Endothelial cell of umbilical vein (primary cell): ENCODE data around the gene IFT88. TPM values are rescaled to one million over a fixed set of nuclear protein-coding genes. Genes with fewer than 3 reads are reported as not detected.

ENCODE experiments used
- BruUV-seq: library from RNA; stranded (reverse); fragments of 400-500 nt; replicated peaks from 2 replicates; lab custom pipeline; 2021; lab: Mats Ljungman, UMichigan
- CTCF ChIA-PET: fragments of 300-600, 350-600 bp; sonication (Branson Sonifier 250); formaldehyde crosslinking; loops from one replicate; lab custom pipeline; 2021; ENCODE audit warnings: antibody characterized with exemption, inconsistent platforms; lab: Charles Lee
- POLR2A ChIA-PET: fragments of 300-600, 350-600 bp; sonication (Branson Sonifier 250); formaldehyde crosslinking; loops from one replicate; lab custom pipeline; 2021; ENCODE audit warnings: antibody characterized with exemption, inconsistent platforms; lab: Charles Lee
- DNase-seq: peaks from one replicate; pipeline ENCODE4 v3.0.0-alpha.2; 2011; ENCODE audit warnings: low read depth, low spot score
- FAIRE-seq: peaks from 2 replicates; lab custom pipeline; 2011; peaks lifted over from hg19 to GRCh38; lab: Jason Lieb, UNC
- H2AFZ ChIP-seq: 2 replicates; pipeline ENCODE4 v1.6.0; 2012; ENCODE audit warnings: low read depth, low read length, control low read depth, inconsistent platforms
- H3K27ac ChIP-seq: 2 replicates; pipeline ENCODE4 v1.5.1; 2011; ENCODE audit warnings: low read depth, mild to moderate bottlenecking, control low read depth, low read length, moderate library complexity; ENCODE audit not compliant: insufficient read depth
- H3K27me3 ChIP-seq, 2 experiments: 2 replicates each; pipeline versions ENCODE4 v1.6.0 to v1.6.1; 2011; ENCODE audit warnings: low read length in 2 of 2, mixed read lengths in 1 of 2; ENCODE audit not compliant: control insufficient read depth in 2 of 2, insufficient read depth in 2 of 2
- H3K36me3 ChIP-seq, 2 experiments: 2 replicates in 1 of 2; 3 replicates in 1 of 2; pipeline ENCODE4 v1.5.1; 2011; ENCODE audit warnings: low read length in 2 of 2, mild to moderate bottlenecking in 1 of 2, moderate library complexity in 1 of 2; ENCODE audit not compliant: control insufficient read depth in 2 of 2, insufficient read depth in 2 of 2; ENCODE audit errors: extremely low read depth in 1 of 2
- H3K4me1 ChIP-seq: 3 replicates; pipeline ENCODE4 v1.5.1; 2011; ENCODE audit warnings: mild to moderate bottlenecking, low read length; ENCODE audit not compliant: control insufficient read depth, insufficient read depth; ENCODE audit errors: extremely low read depth
- H3K4me2 ChIP-seq: 2 replicates; pipeline ENCODE4 v1.6.1; 2011; ENCODE audit warnings: low read length, control low read depth, mixed read lengths; ENCODE audit not compliant: insufficient read depth
- H3K4me3 ChIP-seq, 3 experiments: fragments of 200-600 bp in 1 of 3; sonication (generic), shearing (Covaris generic) in 1 of 3; replicated peaks in 1 of 3; 2 replicates each; pipeline ENCODE4 v1.5.1; 2011 to 2016; ENCODE audit warnings: control low read depth in 3 of 3, low read length in 3 of 3, mild to moderate bottlenecking in 2 of 3, inconsistent platforms in 1 of 3, low read depth in 1 of 3, moderate library complexity in 1 of 3; ENCODE audit not compliant: insufficient read depth in 1 of 3
- H3K79me2 ChIP-seq: 2 replicates; pipeline ENCODE4 v1.6.0; 2012; ENCODE audit warnings: low read length, inconsistent platforms; ENCODE audit not compliant: control insufficient read depth, insufficient read depth
- H3K9ac ChIP-seq: replicated peaks from 2 replicates; pipeline ENCODE3; 2011; ENCODE audit warnings: low read length, control low read depth; ENCODE audit not compliant: insufficient read depth; ENCODE audit errors: extremely low read depth
- H3K9me1 ChIP-seq: replicated peaks from 3 replicates; pipeline ENCODE4 v1.6.0; 2011; ENCODE audit warnings: mild to moderate bottlenecking, low read length; ENCODE audit not compliant: control insufficient read depth, insufficient read depth; ENCODE audit errors: extremely low read depth
- H3K9me3 ChIP-seq: replicated peaks from 2 replicates; pipeline ENCODE4 v1.5.1; 2012; ENCODE audit warnings: low read length, inconsistent platforms; ENCODE audit not compliant: control insufficient read depth, insufficient read depth
- H4K20me1 ChIP-seq: replicated peaks from 2 replicates; pipeline ENCODE3; 2011; ENCODE audit warnings: mild to moderate bottlenecking, low read length; ENCODE audit not compliant: control insufficient read depth, insufficient read depth; ENCODE audit errors: extremely low read depth
- EZH2 ChIP-seq: IDR thresholded peaks from 2 replicates; pipeline ENCODE4 v1.6.1; 2012; ENCODE audit warnings: borderline replicate concordance, low read depth, mild to moderate bottlenecking, moderate library complexity, low read length, inconsistent platforms; ENCODE audit not compliant: severe bottlenecking
- FOS ChIP-seq: IDR thresholded peaks from 2 replicates; pipeline ENCODE4 v1.6.1; 2011; ENCODE audit warnings: mild to moderate bottlenecking, low read length, moderate library complexity, borderline replicate concordance; ENCODE audit not compliant: insufficient read depth
- GATA2 ChIP-seq: IDR thresholded peaks from 2 replicates; pipeline ENCODE4 v1.7.0; 2011; ENCODE audit warnings: low read depth, mild to moderate bottlenecking, moderate library complexity, mixed read lengths, low read length; ENCODE audit not compliant: insufficient read length, insufficient read depth
- JUN ChIP-seq: IDR thresholded peaks from 2 replicates; pipeline ENCODE4 v1.6.1; 2011; ENCODE audit warnings: borderline replicate concordance, low read depth; ENCODE audit not compliant: insufficient read length, insufficient read depth
- MYC ChIP-seq: IDR thresholded peaks from one replicate; pipeline ENCODE4 v1.6.1; 2011; ENCODE audit warnings: mild to moderate bottlenecking, low read depth, low read length
- POLR2A ChIP-seq: IDR thresholded peaks from 2 replicates; pipeline ENCODE4 v1.6.1; 2012; ENCODE audit warnings: low read depth, mild to moderate bottlenecking, control low read depth, low read length
- POLR2AphosphoS5 ChIP-seq: IDR thresholded peaks from 2 replicates; pipeline ENCODE4 v1.6.1; 2012; ENCODE audit warnings: low read depth, mild to moderate bottlenecking, control low read depth, low read length, moderate library complexity; ENCODE audit not compliant: insufficient read depth
- dilution Hi-C: fragments of 300-500 bp; cut with MboI; formaldehyde crosslinking; loops from one replicate; pipeline ENCODE4 v1.15.0; 2019; ENCODE audit warnings: low sequenced_read_pairs; ENCODE audit not compliant: extremely low pct_ligation_motif_present
- intact Hi-C: fragments of 100-400 bp; cut with micrococcal nuclease; formaldehyde crosslinking; loops from one replicate; pipeline ENCODE4 v1.10.0; 2022
- polyA plus RNA-seq, 4 experiments: library from polyadenylated mRNA; depleted of rRNA in 3 of 4; stranded (reverse) in 3 of 4; unstranded in 1 of 4; fragments of >200 nt; gene quantifications; 2 replicates each; pipeline versions ENCODE4 v1.2.1 to v1.2.3, GENCODE V29; 2011 to 2012; ENCODE audit warnings: missing spikeins in 1 of 4
- total RNA-seq: library from RNA; stranded (reverse); gene quantifications from 2 replicates; pipeline ENCODE4 v1.2.3, GENCODE V29; 2021
- TF ChIP-seq, protein P1 (sequence below): IDR thresholded peaks from 2 replicates; pipeline ENCODE4 v1.6.1; 2011; ENCODE audit not compliant: insufficient read depth, insufficient read length

Gene IFT88
- total and polyA plus RNA-seq, 2 donors (not counting 3 experiments of a cell fraction or from before 2014, with no cell fraction given) = 2.4 to 9.1 TPM

GRCh38 chr13:20685092-20685491 lies 118.1 kb downstream of the IFT88 start:
- BruUV-seq = no TSS peak
- no peak overlapping the region for H3K4me3 ChIP-seq
- TF ChIP-seq MYC (no peak), JUN (no peak), POLR2A (no peak), GATA2 (no peak), POLR2AphosphoS5 (no peak), EZH2 (no peak)
- CTCF ChIA-PET = interaction anchor here (0.7 to 1.4 kb wide), 2 partner anchors 19 to 180 kb away, joined by 3 to 4 read pairs; partner anchors contain the start of gene IL17D
- FAIRE-seq = peak; percentile 35
- H3K27me3 ChIP-seq = no peaks in the 10 kb centered on the region
- POLR2A ChIA-PET = no interaction called here
- intact Hi-C loops = no loop called here
- no peaks in the 10 kb centered on the region for H3K9me1 ChIP-seq
- H4K20me1 ChIP-seq = no peaks in the 10 kb centered on the region
- dilution Hi-C loops = no loop called here
- peak overlapping the region; percentile 24 for H2AFZ ChIP-seq
- no peak overlapping the region for H3K27ac ChIP-seq
- no peaks in the 10 kb centered on the region for H3K4me1 ChIP-seq
- DNase-seq = peak; percentile 32
- no peaks in the 10 kb centered on the region for H3K36me3 ChIP-seq
- H3K4me2 ChIP-seq = no peak overlapping the region
- H3K9ac ChIP-seq = no peak overlapping the region
- no peaks in the 10 kb centered on the region for H3K9me3 ChIP-seq
- H3K79me2 ChIP-seq = no peaks in the 10 kb centered on the region

- BruUV-seq = no TSS peak
- ChIA-PET CTCF (interaction anchor here (0.6 to 0.9 kb wide), 2 partner anchors 10 to 13 kb away, joined by 3 to 4 read pairs; no protein-coding TSS in a partner anchor), POLR2A (no interaction called here)
- no peaks in the 10 kb centered on the region for H3K4me1 ChIP-seq
- no peak overlapping the region for H2AFZ ChIP-seq
- H3K27me3 ChIP-seq = no peaks in the 10 kb centered on the region
- no peaks in the 10 kb centered on the region for H3K79me2 ChIP-seq
- H3K9ac ChIP-seq = no peak overlapping the region
- H3K4me2 ChIP-seq = no peak overlapping the region
- H3K36me3 ChIP-seq = no peaks in the 10 kb centered on the region
- no peak for DNase-seq
- H3K9me3 ChIP-seq = no peaks in the 10 kb centered on the region
- dilution Hi-C loops (no loop called here), intact Hi-C loops (no loop called here)
- TF ChIP-seq JUN = no peak
- no peak for TF ChIP-seq POLR2AphosphoS5
- no peak for TF ChIP-seq FOS
- TF ChIP-seq, protein P1, sequence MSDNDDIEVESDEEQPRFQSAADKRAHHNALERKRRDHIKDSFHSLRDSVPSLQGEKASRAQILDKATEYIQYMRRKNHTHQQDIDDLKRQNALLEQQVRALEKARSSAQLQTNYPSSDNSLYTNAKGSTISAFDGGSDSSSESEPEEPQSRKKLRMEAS = no peak
- TF ChIP-seq EZH2 = no peak
- no peaks in the 10 kb centered on the region for H3K9me1 ChIP-seq
- H4K20me1 ChIP-seq = no peaks in the 10 kb centered on the region
- H3K27ac ChIP-seq = no peak overlapping the region
- FAIRE-seq = no peak
- no peak overlapping the region for H3K4me3 ChIP-seq
Observed at GRCh38 chr13:20686167-20686566, 119.2 kb downstream of the IFT88 start.
